ENCODE results near the gene FADS2. TPM values are rescaled to one million over a fixed set of nuclear protein-coding genes. Genes with fewer than 3 reads are reported as not detected.

The FADS2 gene
- total RNA-seq, 1 experiment from 2014 or later: 19.2 TPM

DNA sequence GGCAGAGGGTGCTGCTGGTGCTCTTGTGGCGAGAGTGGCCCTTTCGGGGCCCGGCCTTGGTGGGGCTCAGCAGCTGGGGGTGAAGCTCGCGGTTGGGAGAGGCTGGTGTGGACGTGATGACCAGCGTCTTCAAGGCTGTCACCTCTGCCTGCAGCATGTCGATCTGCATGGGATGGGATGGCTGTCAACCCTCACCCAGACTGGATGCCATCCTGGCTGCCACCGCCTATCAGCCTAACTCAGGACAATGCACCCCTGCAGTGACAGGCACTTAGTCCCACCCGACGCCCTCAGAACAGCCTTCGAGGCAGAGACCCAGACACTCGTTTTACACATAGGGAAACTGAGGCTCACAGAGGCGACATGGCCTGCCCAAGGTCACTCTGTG lies 78.4 kb downstream of the FADS2 start:
- H3K27ac Mint-ChIP-seq (ENCODE audit: unreplicated experiment): no peak overlapping the region
- no peaks in the 10 kb centered on the region for H3K9me3 Mint-ChIP-seq (ENCODE audit: low read depth, unreplicated experiment)
- no peak overlapping the region for H3K4me3 Mint-ChIP-seq (ENCODE audit: low read depth, unreplicated experiment)
- H3K4me1 Mint-ChIP-seq (ENCODE audit: low read depth, unreplicated experiment): no peaks in the 10 kb centered on the region
- DNase-seq: no peak
- H3K36me3 Mint-ChIP-seq (ENCODE audit: insufficient read depth, unreplicated experiment): no peaks in the 10 kb centered on the region
- no TSS peak for BruUV-seq (replicated peaks)
- intact Hi-C loops (cut with micrococcal nuclease; ENCODE audit: unreplicated experiment): no loop called here
- TF ChIP-seq CTCF (IDR thresholded peaks at IDR 0.05; ENCODE audit: unreplicated experiment): no peak
- CTCF ChIA-PET: no interaction called here
- H3K27me3 Mint-ChIP-seq (ENCODE audit: unreplicated experiment): peaks cover 22% of the 10 kb centered on the region

DNA sequence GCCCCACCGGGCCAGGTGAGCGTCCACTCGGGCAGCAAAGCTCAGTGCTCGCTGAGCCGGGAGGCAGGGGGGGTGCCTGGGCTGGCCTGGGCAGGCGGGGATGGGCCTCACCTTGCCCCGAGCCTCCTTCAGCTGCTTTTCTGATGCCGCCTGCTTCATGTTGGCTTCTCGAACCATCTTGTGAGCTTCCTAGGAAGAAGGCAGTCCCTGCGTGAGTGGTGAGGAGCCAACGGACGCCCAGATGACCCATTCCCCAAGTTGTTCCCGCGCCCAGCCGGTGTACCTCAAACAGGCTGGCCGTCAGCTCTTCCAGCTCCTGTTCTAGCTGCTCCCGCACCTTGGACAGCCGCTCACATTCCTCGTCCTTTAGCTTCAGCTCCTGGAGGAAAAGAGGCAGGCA lies 79.2 kb downstream of the FADS2 start:
- no peak overlapping the region for H3K27ac Mint-ChIP-seq (ENCODE audit: unreplicated experiment)
- TF ChIP-seq CTCF (IDR thresholded peaks at IDR 0.05; ENCODE audit: unreplicated experiment): no peak
- H3K4me3 Mint-ChIP-seq (ENCODE audit: low read depth, unreplicated experiment): no peak overlapping the region
- intact Hi-C loops (cut with micrococcal nuclease; ENCODE audit: unreplicated experiment): no loop called here
- DNase-seq: no peak
- H3K9me3 Mint-ChIP-seq (ENCODE audit: low read depth, unreplicated experiment): no peaks in the 10 kb centered on the region
- peaks cover 29% of the 10 kb centered on the region for H3K27me3 Mint-ChIP-seq (ENCODE audit: unreplicated experiment)
- CTCF ChIA-PET: interaction anchor here (0.6 to 2.1 kb wide), 2 partner anchors 40 to 42 kb away, joined by 6 read pairs; no protein-coding TSS in a partner anchor
- H3K4me1 Mint-ChIP-seq (ENCODE audit: low read depth, unreplicated experiment): no peaks in the 10 kb centered on the region
- no TSS peak for BruUV-seq (replicated peaks)
- H3K36me3 Mint-ChIP-seq (ENCODE audit: insufficient read depth, unreplicated experiment): no peaks in the 10 kb centered on the region

GRCh38 chr11:61907871-61908729 lies 80.0 kb downstream of the FADS2 start:
- Mint-ChIP-seq H3K36me3 (ENCODE audit: insufficient read depth, unreplicated experiment) (no peaks in the 10 kb centered on the region), H3K4me3 (ENCODE audit: low read depth, unreplicated experiment) (no peak overlapping the region), H3K4me1 (ENCODE audit: low read depth, unreplicated experiment) (no peaks in the 10 kb centered on the region), H3K27ac (ENCODE audit: unreplicated experiment) (no peak overlapping the region), H3K9me3 (ENCODE audit: low read depth, unreplicated experiment) (no peaks in the 10 kb centered on the region), H3K27me3 (ENCODE audit: unreplicated experiment) (peaks cover 31% of the 10 kb centered on the region)
- no peak for TF ChIP-seq CTCF (IDR thresholded peaks at IDR 0.05; ENCODE audit: unreplicated experiment)
- no peak for DNase-seq
- CTCF ChIA-PET: interaction anchor here (0.6 to 2.1 kb wide), 2 partner anchors 40 to 42 kb away, joined by 6 read pairs; no protein-coding TSS in a partner anchor
- no TSS peak for BruUV-seq (replicated peaks)
- intact Hi-C loops (cut with micrococcal nuclease; ENCODE audit: unreplicated experiment): no loop called here

- Mint-ChIP-seq H3K4me3 (ENCODE audit: low read depth, unreplicated experiment) (no peak overlapping the region), H3K27me3 (ENCODE audit: unreplicated experiment) (peaks cover 31% of the 10 kb centered on the region), H3K9me3 (ENCODE audit: low read depth, unreplicated experiment) (no peaks in the 10 kb centered on the region), H3K4me1 (ENCODE audit: low read depth, unreplicated experiment) (no peaks in the 10 kb centered on the region), H3K36me3 (ENCODE audit: insufficient read depth, unreplicated experiment) (no peaks in the 10 kb centered on the region), H3K27ac (ENCODE audit: unreplicated experiment) (no peak overlapping the region)
- BruUV-seq (replicated peaks): no TSS peak
- CTCF ChIA-PET: interaction anchor here (2.1 kb wide), 1 partner anchor 39 kb away, joined by 6 read pairs; no protein-coding TSS in a partner anchor
- intact Hi-C loops (cut with micrococcal nuclease; ENCODE audit: unreplicated experiment): no loop called here
- no peak for TF ChIP-seq CTCF (IDR thresholded peaks at IDR 0.05; ENCODE audit: unreplicated experiment)
- no peak for DNase-seq
Measured at GRCh38 chr11:61908730-61909316, 80.7 kb downstream of the FADS2 start.

All from Calu3 (cell line).